Mesodermal cell (in vitro differentiated cells): ENCODE results near the gene CD74.
A peak's percentile ranks its signal among the peaks of the same experiment; 100 is the strongest.

Experiments used
- H3K27ac ChIP-seq: 2 replicates; pipeline ENCODE4 v1.7.0; 2013; ENCODE audit warnings: mild to moderate bottlenecking, low read depth, low read length, moderate library complexity; ENCODE audit not compliant: severe bottlenecking
- H3K36me3 ChIP-seq: 2 replicates; pipeline ENCODE4 v1.7.1; 2013; ENCODE audit warnings: mild to moderate bottlenecking, low read length, moderate library complexity; ENCODE audit not compliant: control insufficient read depth, insufficient read depth
- H3K4me1 ChIP-seq: one replicate; pipeline ENCODE4 v1.7.1; 2013; ENCODE audit warnings: mild to moderate bottlenecking, low read length; ENCODE audit not compliant: insufficient read depth, control insufficient read depth, poor library complexity, severe bottlenecking
- H3K4me3 ChIP-seq: 2 replicates; pipeline ENCODE4 v1.7.0; 2013; ENCODE audit warnings: low read length, control low read depth, mild to moderate bottlenecking; ENCODE audit not compliant: insufficient read depth, poor library complexity, severe bottlenecking; ENCODE audit errors: extremely low read depth
- H3K9me3 ChIP-seq: 2 replicates; pipeline ENCODE4 v1.7.1; 2013; ENCODE audit warnings: mild to moderate bottlenecking, low read length, moderate library complexity; ENCODE audit not compliant: control insufficient read depth
- WGBS, 2 experiments: methylation state at CpG; one replicate each; pipeline ENCODE4 v1.1.5; 2013; ENCODE audit warnings: missing lambda C conversion rate in 2 of 2; ENCODE audit not compliant: insufficient coverage in 2 of 2; 5-methylcytosine and 5-hydroxymethylcytosine counted together

The CD74 gene

GRCh38 chr5:150449517-150450339, 37.0 kb upstream of the CD74 start, which contains the start of gene RPS14:
TSS of gene RPS14 (minus strand) at chr5:150449739. CDS start at chr5:150447733, 2,006 bp downstream.
- 0 to 2% methylated on average over 27 to 46 of the region's 58 CpGs for WGBS, 2 experiments
- H3K36me3 ChIP-seq = peaks cover 42% of the 10 kb centered on the region
- peak within 1 kb of the TSS; percentile 93 for H3K4me3 ChIP-seq
- peaks cover 18% of the 10 kb centered on the region for H3K4me1 ChIP-seq
- H3K27ac ChIP-seq = peak within 1 kb of the TSS; percentile 93
- H3K9me3 ChIP-seq = peaks cover 6% of the 10 kb centered on the region

- H3K9me3 ChIP-seq = peaks cover 6% of the 10 kb centered on the region
- H3K27ac ChIP-seq = peak overlapping the region; percentile 93
- peaks cover 22% of the 10 kb centered on the region for H3K4me1 ChIP-seq
- WGBS, 2 experiments = 0% methylated on average over 30 to 31 of the region's 31 CpGs
- peaks cover 49% of the 10 kb centered on the region for H3K36me3 ChIP-seq
- peak overlapping the region; percentile 93 for H3K4me3 ChIP-seq
Observed at GRCh38 chr5:150448952-150449516, 36.3 kb upstream of the CD74 start.

DNA sequence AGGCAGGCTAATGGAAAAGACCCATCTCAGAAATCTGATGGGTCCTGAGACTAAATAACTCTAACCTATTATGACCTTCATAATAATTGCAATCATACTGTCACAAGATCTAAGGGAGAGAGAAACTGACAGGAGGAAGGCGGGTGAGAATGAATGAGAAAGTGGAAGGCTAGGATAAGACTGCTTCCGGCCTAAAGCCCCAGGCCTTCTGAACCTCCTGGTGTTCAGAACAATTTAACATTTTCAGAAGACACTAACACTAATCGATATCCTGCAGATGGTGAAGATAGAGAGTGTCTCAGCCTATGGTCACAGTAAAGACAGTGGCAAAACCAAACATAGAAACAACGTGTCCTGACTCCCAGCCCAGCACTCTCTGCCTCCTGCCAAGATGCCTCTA, 35.6 kb upstream of the CD74 start:
- Histone ChIP-seq H3K9me3 (peaks cover 6% of the 10 kb centered on the region), H3K36me3 (peaks cover 56% of the 10 kb centered on the region), H3K4me1 (peaks cover 22% of the 10 kb centered on the region), H3K27ac (peak overlapping the region; percentile 20), H3K4me3 (peak overlapping the region; percentile 93)
- WGBS, 2 experiments = 14 to 17% methylated on average over 1 to 2 of the region's 4 CpGs

DNA sequence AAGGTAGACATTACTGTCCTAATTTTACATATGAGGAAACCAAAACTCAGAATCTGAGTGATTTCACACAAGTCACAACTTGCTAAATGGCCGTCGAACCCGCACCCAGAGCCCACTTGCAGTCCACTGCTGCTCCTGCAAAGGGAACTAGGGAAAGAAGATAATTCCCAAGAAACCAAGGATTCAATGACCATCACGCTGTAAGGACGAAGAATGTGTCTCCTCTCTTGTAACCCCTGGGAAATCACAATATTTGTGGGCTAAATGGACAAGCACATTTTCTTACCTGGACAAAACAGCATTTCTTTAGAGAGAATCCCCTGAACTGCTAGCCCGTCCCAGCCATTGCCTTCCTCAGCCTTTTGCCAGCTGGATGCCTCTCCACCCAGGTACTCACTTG, 34.5 kb upstream of the CD74 start:
- 98% methylated on average over 6 of the region's 6 CpGs for WGBS, 2 experiments
- H3K36me3 ChIP-seq = peaks cover 63% of the 10 kb centered on the region
- no peak overlapping the region for H3K27ac ChIP-seq
- peaks cover 22% of the 10 kb centered on the region for H3K4me1 ChIP-seq
- H3K4me3 ChIP-seq = no peak overlapping the region
- H3K9me3 ChIP-seq = peaks cover 6% of the 10 kb centered on the region

DNA sequence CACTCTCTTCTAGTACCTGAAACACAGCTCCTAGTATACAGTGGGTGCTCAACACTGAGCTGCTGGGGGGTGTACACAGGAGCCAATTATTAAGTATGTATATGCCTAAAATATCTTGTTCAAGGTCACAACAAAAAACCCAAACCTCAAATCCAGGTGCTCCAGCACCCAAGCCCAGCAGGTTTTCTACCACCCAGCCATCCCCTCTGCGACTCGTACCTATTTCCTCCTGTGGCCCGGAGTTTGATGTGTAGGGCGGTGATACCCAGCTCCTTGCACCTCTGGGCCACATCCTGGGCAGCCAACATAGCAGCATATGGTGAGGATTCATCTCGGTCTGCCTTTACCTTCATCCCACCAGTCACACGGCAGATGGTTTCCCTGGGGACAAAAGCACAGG, 33.9 kb upstream of the CD74 start:
- Histone ChIP-seq H3K36me3 (peaks cover 63% of the 10 kb centered on the region), H3K9me3 (peaks cover 6% of the 10 kb centered on the region), H3K4me3 (no peak overlapping the region), H3K4me1 (peaks cover 25% of the 10 kb centered on the region), H3K27ac (no peak overlapping the region)
- 100% methylated on average over 5 to 6 of the region's 6 CpGs for WGBS, 2 experiments

DNA sequence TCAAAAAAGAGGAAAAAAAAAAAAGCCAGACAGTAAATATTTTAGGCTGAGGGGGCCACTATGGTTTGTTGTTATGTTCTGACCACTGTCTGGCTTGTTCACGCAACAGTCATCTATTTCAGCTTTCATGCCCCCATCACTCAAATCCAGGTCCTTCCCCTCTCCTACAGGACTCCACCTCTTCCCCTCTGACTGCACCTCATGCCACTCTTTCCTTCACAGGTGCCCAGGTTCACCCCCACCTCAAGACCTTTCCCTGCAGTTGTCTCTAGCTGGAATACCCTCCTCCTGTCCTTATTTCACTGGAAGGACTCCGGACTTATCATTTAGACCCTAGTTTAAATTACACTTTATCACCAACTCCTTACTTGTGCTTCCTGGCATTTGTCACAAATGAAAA, 33.4 kb upstream of the CD74 start:
- WGBS, 2 experiments = 100% methylated on average over 2 of the region's 2 CpGs
- H3K36me3 ChIP-seq = peaks cover 63% of the 10 kb centered on the region

DNA sequence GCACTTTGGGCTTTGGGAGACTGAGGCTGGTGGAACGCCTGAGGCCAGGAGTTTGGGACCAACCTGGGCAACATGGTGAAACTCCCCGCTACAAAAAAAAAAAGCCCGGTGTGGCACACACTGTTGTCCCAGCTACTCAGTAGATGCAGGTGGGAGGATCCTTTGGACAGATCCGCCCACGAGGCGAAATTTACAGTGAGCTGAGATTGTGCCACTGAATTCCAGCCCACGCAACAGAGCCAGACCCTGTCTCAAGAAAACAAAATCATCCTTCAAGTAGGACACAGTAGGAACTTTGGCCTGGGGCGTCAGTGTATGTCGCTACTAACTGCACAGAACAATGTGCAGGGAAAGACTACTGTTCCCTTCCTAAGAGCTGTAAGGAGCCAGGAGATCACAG, 32.1 kb upstream of the CD74 start:
- Histone ChIP-seq H3K4me3 (no peak overlapping the region), H3K9me3 (no peaks in the 10 kb centered on the region), H3K27ac (no peak overlapping the region), H3K36me3 (peaks cover 63% of the 10 kb centered on the region), H3K4me1 (peaks cover 25% of the 10 kb centered on the region)
- WGBS, 2 experiments = 88 to 93% methylated on average over 9 of the region's 9 CpGs

More for the DNA sequence above, 33.4 kb upstream of the CD74 start:
- H3K9me3 ChIP-seq = peaks cover 6% of the 10 kb centered on the region
- H3K27ac ChIP-seq = no peak overlapping the region
- H3K4me1 ChIP-seq = peaks cover 25% of the 10 kb centered on the region
- H3K4me3 ChIP-seq = no peak overlapping the region

DNA sequence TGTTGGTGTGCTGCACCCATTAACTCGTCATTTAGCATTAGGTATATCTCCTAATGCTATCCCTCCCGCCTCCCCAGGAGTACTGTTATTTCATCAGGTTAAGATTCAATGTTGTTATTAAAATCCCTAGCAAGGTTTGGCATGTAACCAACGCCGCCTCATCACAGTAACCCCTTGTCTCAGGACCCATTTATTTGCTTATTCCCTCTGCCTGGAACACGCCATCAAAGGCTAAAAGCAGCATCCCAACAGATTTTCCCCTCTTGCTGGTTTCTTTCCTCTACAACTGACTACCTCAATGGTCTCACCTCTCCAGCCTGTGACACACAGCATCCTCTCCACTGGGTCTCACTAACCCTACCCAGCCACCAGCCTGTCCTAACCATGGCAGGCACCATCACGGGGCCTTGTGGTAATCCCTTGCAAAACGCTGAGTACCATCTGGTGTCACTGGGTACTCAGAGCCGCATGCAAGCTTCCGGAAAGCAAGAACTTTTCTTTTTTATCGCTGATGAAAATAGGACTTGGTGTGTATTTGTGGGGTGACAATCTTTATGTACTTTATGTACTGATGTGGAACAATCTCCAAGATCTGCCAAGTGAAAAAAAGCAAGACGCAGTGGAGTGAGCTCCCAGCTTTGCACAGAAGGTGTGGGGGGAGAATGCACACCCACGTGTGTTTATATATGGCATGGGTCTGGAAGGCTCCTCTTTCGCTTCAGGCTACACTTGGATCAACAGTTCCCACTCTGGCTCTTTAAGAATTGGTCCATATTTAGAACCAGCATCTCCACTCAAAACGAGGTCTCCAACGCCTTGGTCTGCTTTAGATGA, 30.7 kb upstream of the CD74 start:
- Histone ChIP-seq H3K4me1 (peaks cover 25% of the 10 kb centered on the region), H3K9me3 (no peaks in the 10 kb centered on the region), H3K27ac (no peak overlapping the region), H3K36me3 (peaks cover 58% of the 10 kb centered on the region), H3K4me3 (no peak overlapping the region)
- 96 to 97% methylated on average over 11 to 13 of the region's 15 CpGs for WGBS, 2 experiments

GRCh38 chr5:150442699-150443080, 30.0 kb upstream of the CD74 start:
- WGBS, 2 experiments = 93 to 98% methylated on average over 5 to 6 of the region's 6 CpGs
- H3K36me3 ChIP-seq = peaks cover 50% of the 10 kb centered on the region

DNA sequence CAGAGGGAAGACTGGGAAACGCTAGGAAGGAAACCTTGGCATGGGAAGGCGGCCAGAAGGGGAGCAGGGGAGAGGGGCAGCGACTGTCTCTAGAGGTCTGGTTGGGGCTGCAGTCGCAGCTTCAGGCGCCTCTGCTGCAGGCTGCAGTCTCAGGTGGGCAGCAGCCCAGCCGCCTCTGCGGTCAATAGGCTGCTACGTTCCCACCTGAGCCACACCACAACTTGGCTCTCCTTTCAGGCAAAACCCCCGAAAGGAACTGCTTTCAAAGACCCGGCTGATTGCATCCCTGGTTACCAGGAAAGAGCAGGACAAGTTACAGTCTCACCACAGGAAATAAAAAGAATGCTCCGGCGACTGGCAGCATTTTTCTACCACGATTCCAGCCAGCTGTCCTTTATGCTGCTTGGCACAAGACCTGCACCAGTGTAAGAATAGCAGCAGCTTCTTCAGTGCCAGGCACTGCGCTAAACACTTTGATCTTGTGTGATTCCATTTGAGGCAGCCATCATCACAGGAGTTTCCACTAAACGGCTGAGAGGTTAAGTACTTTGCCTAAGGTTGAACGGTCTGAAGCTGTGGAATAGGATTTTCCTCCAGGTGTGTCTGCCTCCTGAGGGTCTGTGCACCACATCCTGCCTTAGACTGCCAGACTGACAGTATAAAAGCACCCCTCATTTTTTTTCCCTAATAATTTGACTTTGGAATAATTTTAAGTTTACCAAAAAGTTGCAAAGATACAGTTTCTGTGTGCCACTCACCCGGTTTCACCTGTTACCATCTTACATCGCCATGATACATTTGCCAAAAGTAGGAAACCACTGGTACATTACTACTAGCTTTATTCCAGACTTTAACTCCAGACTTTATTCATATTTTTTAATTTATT, 29.3 kb upstream of the CD74 start:
- WGBS, 2 experiments = 62 to 66% methylated on average over 16 of the region's 18 CpGs
- Histone ChIP-seq H3K4me1 (peaks cover 16% of the 10 kb centered on the region), H3K36me3 (peaks cover 44% of the 10 kb centered on the region), H3K4me3 (no peak overlapping the region), H3K9me3 (no peaks in the 10 kb centered on the region), H3K27ac (peak overlapping the region; percentile 37)

More at GRCh38 chr5:150442699-150443080, 30.0 kb upstream of the CD74 start:
- Histone ChIP-seq H3K27ac (peak overlapping the region; percentile 16), H3K9me3 (no peaks in the 10 kb centered on the region), H3K4me1 (peaks cover 22% of the 10 kb centered on the region), H3K4me3 (no peak overlapping the region)
